Calu3 (cell line): ENCODE data around the gene PCDH7. TPM values are rescaled to one million over a fixed set of nuclear protein-coding genes. Genes with fewer than 3 reads are reported as not detected.
A peak's percentile ranks its signal among the peaks of the same experiment; 100 is the strongest.

Experiments used
- BruUV-seq: library from RNA; stranded (reverse); fragments of 400-500 nt; replicated peaks from 2 replicates; lab custom pipeline; 2021; lab: Mats Ljungman, UMichigan
- CTCF ChIA-PET: fragments of 300-600 bp; sonication (Branson Sonifier 250); formaldehyde crosslinking; loops from one replicate; lab custom pipeline; 2022; ENCODE audit warnings: antibody characterized with exemption; lab: Charles Lee
- DNase-seq: peaks from one replicate; pipeline ENCODE4 v3.0.0; 2022
- H3K27ac Mint-ChIP-seq: one replicate; pipeline ENCODE4 v1.8.0; 2022; ENCODE audit warnings: mixed read lengths; ENCODE audit not compliant: unreplicated experiment
- H3K27me3 Mint-ChIP-seq: one replicate; pipeline ENCODE4 v1.8.0; 2022; ENCODE audit warnings: mixed read lengths; ENCODE audit not compliant: unreplicated experiment
- H3K36me3 Mint-ChIP-seq: one replicate; pipeline ENCODE4 v1.8.0; 2022; ENCODE audit warnings: mild to moderate bottlenecking, moderate library complexity, mixed read lengths; ENCODE audit not compliant: insufficient read depth, unreplicated experiment
- H3K4me1 Mint-ChIP-seq: one replicate; pipeline ENCODE4 v1.8.0; 2022; ENCODE audit warnings: mild to moderate bottlenecking, low read depth, mixed read lengths; ENCODE audit not compliant: unreplicated experiment
- H3K4me3 Mint-ChIP-seq: one replicate; pipeline ENCODE4 v1.8.0; 2022; ENCODE audit warnings: mild to moderate bottlenecking, low read depth, moderate library complexity, mixed read lengths; ENCODE audit not compliant: unreplicated experiment
- H3K9me3 Mint-ChIP-seq: one replicate; pipeline ENCODE4 v1.8.0; 2022; ENCODE audit warnings: low read depth, mixed read lengths; ENCODE audit not compliant: unreplicated experiment
- intact Hi-C: fragments of 100-400 bp; cut with micrococcal nuclease; formaldehyde crosslinking; loops from one replicate; pipeline ENCODE4 v1.10.0; 2022; ENCODE audit not compliant: unreplicated experiment
- total RNA-seq: library from RNA; stranded (reverse); gene quantifications from 2 replicates; pipeline ENCODE4 v1.2.3, GENCODE V29; 2022
- TF ChIP-seq, protein P1 (sequence below): fragments of 200-600 bp; IDR thresholded peaks from one replicate; pipeline ENCODE4 v1.8.0; 2022; ENCODE audit warnings: antibody characterized with exemption; ENCODE audit not compliant: unreplicated experiment

PCDH7 gene
- total RNA-seq, 1 experiment from 2014 or later: 0.45 TPM

DNA sequence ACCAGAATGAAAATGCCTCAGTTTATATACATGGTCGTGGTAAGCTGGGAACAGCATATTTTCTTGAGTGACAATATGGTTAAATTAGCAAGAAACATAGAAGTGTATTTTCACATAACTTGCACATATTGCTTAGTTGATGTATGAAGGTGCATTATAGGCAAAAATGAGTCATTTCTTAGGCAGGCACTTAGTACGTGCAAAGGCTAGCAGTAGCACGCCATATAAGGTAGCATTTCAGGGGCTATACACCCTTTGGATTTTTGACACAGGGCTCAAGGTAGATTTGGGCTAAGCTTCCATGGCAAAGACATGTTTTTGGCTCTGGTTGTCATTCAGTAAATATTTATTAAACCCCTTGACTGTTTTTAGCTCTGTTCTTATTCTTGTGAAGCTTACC is 33.1 kb downstream of the PCDH7 start:
- Mint-ChIP-seq H3K4me3 (no peak overlapping the region), H3K9me3 (no peaks in the 10 kb centered on the region), H3K27me3 (no peaks in the 10 kb centered on the region), H3K36me3 (no peaks in the 10 kb centered on the region), H3K27ac (no peak overlapping the region), H3K4me1 (no peaks in the 10 kb centered on the region)
- TF ChIP-seq, protein P1, sequence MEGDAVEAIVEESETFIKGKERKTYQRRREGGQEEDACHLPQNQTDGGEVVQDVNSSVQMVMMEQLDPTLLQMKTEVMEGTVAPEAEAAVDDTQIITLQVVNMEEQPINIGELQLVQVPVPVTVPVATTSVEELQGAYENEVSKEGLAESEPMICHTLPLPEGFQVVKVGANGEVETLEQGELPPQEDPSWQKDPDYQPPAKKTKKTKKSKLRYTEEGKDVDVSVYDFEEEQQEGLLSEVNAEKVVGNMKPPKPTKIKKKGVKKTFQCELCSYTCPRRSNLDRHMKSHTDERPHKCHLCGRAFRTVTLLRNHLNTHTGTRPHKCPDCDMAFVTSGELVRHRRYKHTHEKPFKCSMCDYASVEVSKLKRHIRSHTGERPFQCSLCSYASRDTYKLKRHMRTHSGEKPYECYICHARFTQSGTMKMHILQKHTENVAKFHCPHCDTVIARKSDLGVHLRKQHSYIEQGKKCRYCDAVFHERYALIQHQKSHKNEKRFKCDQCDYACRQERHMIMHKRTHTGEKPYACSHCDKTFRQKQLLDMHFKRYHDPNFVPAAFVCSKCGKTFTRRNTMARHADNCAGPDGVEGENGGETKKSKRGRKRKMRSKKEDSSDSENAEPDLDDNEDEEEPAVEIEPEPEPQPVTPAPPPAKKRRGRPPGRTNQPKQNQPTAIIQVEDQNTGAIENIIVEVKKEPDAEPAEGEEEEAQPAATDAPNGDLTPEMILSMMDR: no peak
- no peak for DNase-seq
- BruUV-seq: no TSS peak
- CTCF ChIA-PET: no interaction called here
- intact Hi-C loops: no loop called here

DNA sequence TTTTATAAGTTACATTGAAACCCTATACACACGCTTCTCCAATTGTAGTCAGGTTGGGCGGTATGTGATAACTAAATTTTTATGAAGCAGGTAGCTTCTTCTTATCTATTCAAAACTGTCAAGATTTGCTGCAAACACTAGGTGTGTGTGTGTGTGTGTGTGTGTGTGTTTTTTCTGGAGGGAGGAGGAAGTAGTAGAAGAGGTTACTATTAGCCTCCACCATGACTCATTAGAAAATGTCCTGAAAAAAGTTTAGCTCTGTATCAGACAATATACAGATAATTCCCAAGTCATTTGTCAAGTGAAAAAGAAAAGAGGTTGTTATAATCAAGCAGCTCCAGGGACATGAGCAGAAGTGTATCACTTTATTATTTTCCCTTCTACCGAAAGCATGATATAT is 33.9 kb downstream of the PCDH7 start:
- DNase-seq: peak; percentile 9
- no peaks in the 10 kb centered on the region for H3K36me3 Mint-ChIP-seq
- CTCF ChIA-PET: interaction anchor here (0.6 to 0.7 kb wide), 3 partner anchors 16 to 185 kb away, joined by 3 to 5 read pairs (median 4); no protein-coding TSS in a partner anchor
- TF ChIP-seq, protein P1: no peak
- no peaks in the 10 kb centered on the region for H3K9me3 Mint-ChIP-seq
- no peak overlapping the region for H3K27ac Mint-ChIP-seq
- no peaks in the 10 kb centered on the region for H3K4me1 Mint-ChIP-seq
- no TSS peak for BruUV-seq
- no peak overlapping the region for H3K4me3 Mint-ChIP-seq
- intact Hi-C loops: no loop called here
- H3K27me3 Mint-ChIP-seq: no peaks in the 10 kb centered on the region

DNA sequence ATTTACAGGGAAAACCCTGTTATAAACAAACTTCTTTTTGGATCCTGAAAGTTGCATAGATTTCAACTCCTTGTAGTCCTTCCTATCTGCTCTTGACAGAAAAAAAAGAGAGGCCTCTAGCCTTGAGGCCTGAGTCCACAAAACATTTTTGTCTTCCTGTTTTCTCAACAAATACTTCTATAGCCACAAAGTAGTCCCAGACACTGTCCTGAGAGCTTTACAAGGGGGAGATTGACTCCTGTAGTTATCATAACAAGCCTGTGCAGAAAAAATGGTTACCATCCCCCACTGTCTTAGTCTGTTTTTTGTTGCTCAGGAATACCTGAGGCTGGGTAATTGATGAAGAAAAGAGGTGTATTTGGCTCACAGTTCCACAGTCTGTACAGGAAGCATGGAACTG is 35.2 kb downstream of the PCDH7 start:
- H3K4me3 Mint-ChIP-seq: no peak overlapping the region
- no TSS peak for BruUV-seq
- no peaks in the 10 kb centered on the region for H3K27me3 Mint-ChIP-seq
- no peaks in the 10 kb centered on the region for H3K36me3 Mint-ChIP-seq
- H3K4me1 Mint-ChIP-seq: no peaks in the 10 kb centered on the region
- intact Hi-C loops: no loop called here
- TF ChIP-seq, protein P1: no peak
- DNase-seq: no peak
- CTCF ChIA-PET: interaction anchor here (0.5 kb wide), 1 partner anchor 1435 kb away, joined by 3 read pairs; no protein-coding TSS in a partner anchor
- no peaks in the 10 kb centered on the region for H3K9me3 Mint-ChIP-seq
- H3K27ac Mint-ChIP-seq: no peak overlapping the region

DNA sequence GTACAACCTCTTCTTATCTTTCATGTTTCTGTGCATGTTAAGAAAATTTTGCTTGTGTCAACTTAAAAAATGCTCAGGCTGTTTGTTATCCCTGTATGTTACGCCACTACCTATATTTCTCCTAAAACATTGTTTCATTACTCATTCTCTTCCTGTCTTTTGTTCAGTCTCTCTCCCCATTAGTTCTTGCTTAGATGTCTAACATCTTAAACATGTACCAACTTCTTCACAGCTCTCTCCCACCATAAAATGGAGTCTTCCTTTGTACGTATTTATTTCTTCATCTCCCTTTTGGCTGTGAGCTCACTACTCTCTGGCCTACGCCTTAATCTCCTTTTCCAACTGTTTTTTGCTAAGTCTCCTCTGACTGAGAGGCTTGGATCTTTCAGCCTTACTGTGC is 36.4 kb downstream of the PCDH7 start:
- no peaks in the 10 kb centered on the region for H3K36me3 Mint-ChIP-seq
- H3K9me3 Mint-ChIP-seq: no peaks in the 10 kb centered on the region
- BruUV-seq: no TSS peak
- H3K27ac Mint-ChIP-seq: no peak overlapping the region
- DNase-seq: no peak
- H3K4me1 Mint-ChIP-seq: no peaks in the 10 kb centered on the region
- CTCF ChIA-PET: interaction anchor here (1.2 kb wide), 1 partner anchor 35 kb away, joined by 4 read pairs; no protein-coding TSS in a partner anchor
- TF ChIP-seq, protein P1: no peak
- no peaks in the 10 kb centered on the region for H3K27me3 Mint-ChIP-seq
- H3K4me3 Mint-ChIP-seq: no peak overlapping the region
- intact Hi-C loops: no loop called here
